H1 (cell line): Measurements from ENCODE around the gene YEATS4. TPM values are rescaled to one million over a fixed set of nuclear protein-coding genes. Genes with fewer than 3 reads are reported as not detected.

Experiments
- CTCF ChIA-PET: fragments of 300-600 bp; sonication (Branson Sonifier 250); formaldehyde crosslinking; loops from one replicate; lab custom pipeline; 2021; ENCODE audit not compliant: partially characterized antibody; lab: Charles Lee
- POLR2A ChIA-PET: fragments of 300-600 bp; sonication (Branson Sonifier 250); formaldehyde crosslinking; loops from one replicate; lab custom pipeline; 2021; ENCODE audit warnings: inconsistent platforms; ENCODE audit not compliant: partially characterized antibody; lab: Charles Lee
- DNase-seq, 2 experiments: peaks; one replicate each; pipeline versions ENCODE4 v3.0.0 to v3.0.0-alpha.2; 2010 to 2022; ENCODE audit warnings: low spot score in 2 of 2, low read depth in 1 of 2, mixed read lengths in 1 of 2
- FAIRE-seq: peaks from 2 replicates; lab custom pipeline; 2011; peaks lifted over from hg19 to GRCh38; lab: Jason Lieb, UNC
- H2AFZ ChIP-seq: 2 replicates; pipeline ENCODE4 v1.8.1; 2012; ENCODE audit warnings: low read length, inconsistent platforms
- H2AK5ac ChIP-seq: 2 replicates; pipeline ENCODE4 v1.6.1; 2013; ENCODE audit warnings: low read depth, low read length
- H2BK120ac ChIP-seq: replicated peaks from 2 replicates; pipeline ENCODE3; 2013; ENCODE audit warnings: low read depth, low read length, inconsistent platforms
- H2BK12ac ChIP-seq: 2 replicates; pipeline ENCODE4 v1.6.1; 2013; ENCODE audit warnings: low read depth, low read length
- H2BK15ac ChIP-seq: 2 replicates; pipeline ENCODE4 v1.6.1; 2013; ENCODE audit warnings: low read length
- H2BK20ac ChIP-seq: 2 replicates; pipeline ENCODE4 v1.6.1; 2013; ENCODE audit warnings: low read length
- H2BK5ac ChIP-seq: 2 replicates; pipeline ENCODE4 v1.6.1; 2013; ENCODE audit warnings: low read depth, low read length
- H3K14ac ChIP-seq: 2 replicates; pipeline ENCODE4 v1.6.1; 2013; ENCODE audit warnings: inconsistent platforms; ENCODE audit not compliant: insufficient read length
- H3K18ac ChIP-seq: 2 replicates; pipeline ENCODE4 v1.6.1; 2013; ENCODE audit warnings: low read length; ENCODE audit errors: extremely low read depth
- H3K23ac ChIP-seq: 2 replicates; pipeline ENCODE4 v1.6.1; 2013; ENCODE audit warnings: inconsistent platforms; ENCODE audit not compliant: insufficient read length
- H3K23me2 ChIP-seq: 2 replicates; pipeline ENCODE4 v1.6.1; 2013; ENCODE audit warnings: low read depth, low read length
- H3K27ac ChIP-seq: 2 replicates; pipeline ENCODE4 v1.6.1; 2011; ENCODE audit warnings: low read depth, low read length, inconsistent platforms
- H3K27me3 ChIP-seq, 4 experiments: replicated peaks in 1 of 4; 1 replicate in 1 of 4; 2 replicates in 3 of 4; pipeline versions ENCODE4 v1.6.1 to v1.8.1; 2011 to 2013; ENCODE audit warnings: low read length in 3 of 4, mild to moderate bottlenecking in 3 of 4, inconsistent platforms in 2 of 4, mixed read lengths in 2 of 4, moderate library complexity in 1 of 4; ENCODE audit not compliant: control insufficient read depth in 3 of 4, insufficient read depth in 3 of 4; ENCODE audit errors: extremely low read depth in 1 of 4
- H3K36me3 ChIP-seq, 4 experiments: 2 replicates each; pipeline versions ENCODE4 v1.6.1 to v1.8.1; 2011 to 2013; ENCODE audit warnings: mild to moderate bottlenecking in 4 of 4, low read length in 3 of 4, moderate library complexity in 2 of 4, control low read depth in 1 of 4, inconsistent platforms in 1 of 4; ENCODE audit not compliant: insufficient read depth in 4 of 4, control insufficient read depth in 2 of 4
- H3K4ac ChIP-seq: replicated peaks from 2 replicates; pipeline ENCODE3; 2013; ENCODE audit warnings: low read length, low read depth, mixed read lengths, inconsistent platforms; ENCODE audit not compliant: insufficient read length
- H3K4me1 ChIP-seq, 4 experiments: replicated peaks in 1 of 4; 1 replicate in 1 of 4; 2 replicates in 3 of 4; pipeline versions ENCODE4 v1.6.1 to v1.8.1; 2011 to 2013; ENCODE audit warnings: low read length in 3 of 4, inconsistent platforms in 2 of 4, mixed read lengths in 1 of 4; ENCODE audit not compliant: insufficient read depth in 4 of 4, control insufficient read depth in 3 of 4
- H3K4me2 ChIP-seq, 2 experiments: 2 replicates each; pipeline versions ENCODE4 v1.6.1 to v1.8.1; 2011 to 2013; ENCODE audit warnings: low read depth in 2 of 2, low read length in 2 of 2, control low read depth in 1 of 2, inconsistent platforms in 1 of 2, mild to moderate bottlenecking in 1 of 2; ENCODE audit not compliant: insufficient read depth in 1 of 2
- H3K4me3 ChIP-seq, 4 experiments: fragments of 200-600, 300-600 bp in 1 of 4; sonication (generic), shearing (Covaris generic), sonication (Bioruptor Twin) in 1 of 4; 2 replicates each; pipeline versions ENCODE4 v1.5.1 to v1.8.1; 2011 to 2016; ENCODE audit warnings: low read length in 4 of 4, low read depth in 3 of 4, control low read depth in 2 of 4, inconsistent platforms in 2 of 4, mild to moderate bottlenecking in 2 of 4, mixed read lengths in 1 of 4, moderate library complexity in 1 of 4; ENCODE audit not compliant: insufficient read depth in 2 of 4; ENCODE audit errors: extremely low read depth in 1 of 4
- H3K56ac ChIP-seq: replicated peaks from 2 replicates; pipeline ENCODE3; 2013; ENCODE audit warnings: low read depth, mild to moderate bottlenecking, mixed read lengths, low read length, inconsistent platforms; ENCODE audit not compliant: insufficient read length
- H3K79me1 ChIP-seq: 2 replicates; pipeline ENCODE4 v1.6.1; 2013; ENCODE audit warnings: low read depth, low read length, control low read depth
- H3K79me2 ChIP-seq, 2 experiments: 2 replicates each; pipeline versions ENCODE4 v1.6.1 to v1.8.1; 2012 to 2013; ENCODE audit warnings: low read length in 2 of 2, mild to moderate bottlenecking in 2 of 2, inconsistent platforms in 1 of 2; ENCODE audit not compliant: insufficient read depth in 2 of 2, control insufficient read depth in 1 of 2
- H3K9ac ChIP-seq, 4 experiments: replicated peaks in 1 of 4; 1 replicate in 1 of 4; 2 replicates in 3 of 4; pipeline versions ENCODE4 v1.6.1 to v1.8.1; 2011 to 2013; ENCODE audit warnings: low read depth in 3 of 4, low read length in 3 of 4, control low read depth in 2 of 4, mild to moderate bottlenecking in 2 of 4, moderate library complexity in 2 of 4, inconsistent platforms in 1 of 4; ENCODE audit errors: extremely low read depth in 1 of 4
- H3K9me3 ChIP-seq, 2 experiments: 2 replicates each; pipeline versions ENCODE4 v1.6.1 to v1.8.1; 2012 to 2013; ENCODE audit warnings: mild to moderate bottlenecking in 2 of 2, moderate library complexity in 2 of 2, control low read depth in 1 of 2, inconsistent platforms in 1 of 2, low read depth in 1 of 2, low read length in 1 of 2, mixed read lengths in 1 of 2; ENCODE audit not compliant: insufficient read depth in 2 of 2
- H4K20me1 ChIP-seq, 2 experiments: replicated peaks in 1 of 2; 2 replicates each; pipeline versions ENCODE3 to v1.8.1; 2011 to 2013; ENCODE audit warnings: inconsistent platforms in 2 of 2, low read length in 2 of 2, mild to moderate bottlenecking in 1 of 2; ENCODE audit not compliant: insufficient read depth in 2 of 2, control insufficient read depth in 1 of 2
- H4K5ac ChIP-seq: 2 replicates; pipeline ENCODE4 v1.6.1; 2013; ENCODE audit warnings: low read length, low read depth, mixed read lengths, inconsistent platforms; ENCODE audit not compliant: insufficient read length
- H4K8ac ChIP-seq: 2 replicates; pipeline ENCODE4 v1.8.0; 2013; ENCODE audit warnings: mild to moderate bottlenecking, moderate library complexity, low read length, inconsistent platforms; ENCODE audit not compliant: insufficient read depth; ENCODE audit errors: extremely low read depth
- H4K91ac ChIP-seq: replicated peaks from 2 replicates; pipeline ENCODE3; 2013; ENCODE audit warnings: low read length, mixed read lengths, inconsistent platforms; ENCODE audit not compliant: insufficient read length
- CBX5 ChIP-seq: fragments of 300-800, 300-1000 bp; sonication (generic); IDR thresholded peaks from 2 replicates; pipeline ENCODE4 v1.7.1; 2016; ENCODE audit warnings: antibody characterized with exemption, low read length, low read depth
- CBX8 ChIP-seq: fragments of 300-800, 300-1000 bp; sonication (generic); IDR thresholded peaks from 2 replicates; pipeline ENCODE4 v1.7.1; 2016; ENCODE audit warnings: low read depth, low read length, borderline replicate concordance
- FOSL1 ChIP-seq: IDR thresholded peaks from 2 replicates; pipeline ENCODE4 v1.6.1; 2011; ENCODE audit warnings: mild to moderate bottlenecking, low read depth, low read length, moderate library complexity; ENCODE audit not compliant: insufficient read depth
- GABPA ChIP-seq: IDR thresholded peaks from 2 replicates; pipeline ENCODE4 v1.6.1; 2011; ENCODE audit warnings: mild to moderate bottlenecking, low read length, moderate library complexity, borderline replicate concordance; ENCODE audit not compliant: insufficient read depth
- NANOG ChIP-seq: IDR thresholded peaks from 2 replicates; pipeline ENCODE4 v1.6.1; 2011; ENCODE audit warnings: low read length, low read depth, mild to moderate bottlenecking, inconsistent platforms; ENCODE audit not compliant: insufficient read depth, poor library complexity, severe bottlenecking
- RBBP5 ChIP-seq: IDR thresholded peaks from 2 replicates; pipeline ENCODE4 v1.7.1; 2012; ENCODE audit warnings: low read depth, mild to moderate bottlenecking, inconsistent platforms, low read length, moderate library complexity, borderline replicate concordance
- TAF1 ChIP-seq: IDR thresholded peaks from 2 replicates; pipeline ENCODE4 v1.6.1; 2011; ENCODE audit warnings: mild to moderate bottlenecking, low read depth, low read length
- TAF7 ChIP-seq: optimal IDR thresholded peaks from 2 replicates; pipeline ENCODE3; 2011; ENCODE audit warnings: low read depth, mild to moderate bottlenecking, inconsistent platforms, low read length, moderate library complexity, borderline replicate concordance
- TEAD4 ChIP-seq: IDR thresholded peaks from 2 replicates; pipeline ENCODE4 v1.6.1; 2012; ENCODE audit warnings: low read depth, low read length, inconsistent platforms, mixed read lengths
- WGBS, 2 experiments: shearing (Covaris generic) in 1 of 2; methylation state at CpG; one replicate each; pipeline versions ENCODE4 v1.1.6 to v1.1.7; 2013 to 2015; ENCODE audit warnings: low lambda C conversion rate in 2 of 2, mixed read lengths in 2 of 2, inconsistent platforms in 1 of 2, low coverage in 1 of 2, missing lambda C conversion rate in 1 of 2; ENCODE audit not compliant: insufficient replicate concordance in 2 of 2, insufficient coverage in 1 of 2, insufficient read length in 1 of 2; ENCODE audit errors: extremely low coverage in 1 of 2, missing lambda C conversion rate in 1 of 2; 5-methylcytosine and 5-hydroxymethylcytosine counted together
- polyA plus RNA-seq, 7 experiments: library from polyadenylated mRNA; depleted of rRNA in 3 of 7; stranded (reverse) in 5 of 7; unstranded in 2 of 7; fragments of >200 nt in 5 of 7; fragments of 200-250 nt in 2 of 7; gene quantifications; 1 replicate in 5 of 7; 2 replicates in 1 of 7; 4 replicates in 1 of 7; pipeline versions ENCODE4 v1.2.1 to v1.2.3, GENCODE V29; 2011 to 2013; ENCODE audit warnings: missing spikeins in 2 of 7, mixed read lengths in 2 of 7
- total RNA-seq: library from RNA; stranded (reverse); fragmentation: NEBNext Ultra II Directional; extraction: Animal tissue kit (Norgen Biotek cat#: 25700); gene quantifications from 2 replicates; pipeline ENCODE4 v1.2.1, GENCODE V29; 2021
- TF ChIP-seq, protein P1 (sequence below): IDR thresholded peaks from 2 replicates; pipeline ENCODE4 v1.6.1; 2012; ENCODE audit warnings: inconsistent platforms
- TF ChIP-seq, protein P2 (sequence below): IDR thresholded peaks from 2 replicates; pipeline ENCODE4 v1.6.1; 2012; ENCODE audit warnings: inconsistent platforms

The YEATS4 gene
- total and polyA plus RNA-seq, 2 of the 8 experiments (the other 6 are each of a cell fraction or from before 2014, with no cell fraction given), result 25.7 to 32.5 TPM

DNA sequence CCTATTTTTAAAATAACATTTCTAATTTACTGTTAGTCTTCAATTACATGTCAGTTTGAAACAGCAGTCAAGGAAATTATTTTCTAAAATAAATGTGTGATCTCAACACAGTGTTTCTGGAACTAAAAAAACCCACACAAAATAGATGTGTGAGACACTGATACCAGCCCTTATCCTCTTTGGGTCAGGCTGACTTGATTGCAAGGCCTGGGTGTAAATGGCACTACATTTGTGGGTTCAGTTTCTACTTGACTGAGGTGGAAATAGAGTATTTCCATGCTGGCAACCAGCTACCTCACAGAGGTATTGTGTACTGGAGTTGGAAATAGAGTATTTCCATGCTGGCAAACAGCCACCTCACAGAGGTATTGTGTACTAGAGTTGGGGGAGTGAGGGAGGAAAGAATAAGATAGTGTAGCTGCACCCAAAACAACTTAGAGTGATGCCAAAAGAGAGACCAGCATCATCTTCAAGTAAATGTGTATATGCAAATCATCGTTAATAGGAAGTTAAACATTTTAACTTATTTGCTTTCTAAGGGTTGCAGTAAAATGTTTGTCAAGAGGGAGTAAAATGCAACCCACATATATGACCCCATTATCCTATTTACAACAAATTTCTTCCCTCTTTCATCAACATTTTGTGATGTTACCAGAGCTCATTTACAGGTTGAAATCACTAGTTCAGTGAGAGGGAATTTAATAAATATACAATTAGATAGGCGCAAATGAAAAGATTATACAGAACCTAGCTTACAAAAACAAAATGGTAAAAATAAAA is 22.0 kb upstream of the YEATS4 start:
- no peak overlapping the region for H3K4ac ChIP-seq
- no peak overlapping the region for H3K14ac ChIP-seq
- ChIA-PET CTCF (interaction anchor here (1.0 to 1.4 kb wide), 3 partner anchors 12 to 293 kb away, joined by 3 to 5 read pairs (median 4); no protein-coding TSS in a partner anchor), POLR2A (interaction anchor here (0.9 kb wide), 1 partner anchor 11 kb away, joined by 3 read pairs; the partner anchor contains the start of gene LYZ)
- no peak overlapping the region for H2BK120ac ChIP-seq
- FAIRE-seq (no peak), DNase-seq (no peak)
- H3K79me1 ChIP-seq, result no peaks in the 10 kb centered on the region
- no peak overlapping the region for H3K4me3 ChIP-seq
- H2BK20ac ChIP-seq, result no peak overlapping the region
- H3K79me2 ChIP-seq, result no peaks in the 10 kb centered on the region
- H2BK5ac ChIP-seq, result no peak overlapping the region
- 97% methylated on average over 2 of the region's 2 CpGs; no CpG with 5 or more reads in 1 of the 2 experiments for WGBS, 2 experiments
- no peaks in the 10 kb centered on the region for H3K23me2 ChIP-seq
- H4K8ac ChIP-seq, result no peak overlapping the region
- no peak overlapping the region for H3K9ac ChIP-seq
- H3K4me2 ChIP-seq, result no peak overlapping the region
- no peak overlapping the region for H4K91ac ChIP-seq
- no peaks in the 10 kb centered on the region for H3K4me1 ChIP-seq
- H3K27ac ChIP-seq, result no peak overlapping the region
- H3K18ac ChIP-seq, result no peak overlapping the region
- H3K27me3 ChIP-seq, result no peaks in the 10 kb centered on the region
- no peaks in the 10 kb centered on the region for H3K36me3 ChIP-seq
- H3K56ac ChIP-seq, result no peak overlapping the region
- H2BK15ac ChIP-seq, result no peak overlapping the region
- H2AFZ ChIP-seq, result no peak overlapping the region
- no peaks in the 10 kb centered on the region for H3K9me3 ChIP-seq
- no peak overlapping the region for H2BK12ac ChIP-seq
- no peak overlapping the region for H4K5ac ChIP-seq
- H3K23ac ChIP-seq, result no peak overlapping the region
- no peaks in the 10 kb centered on the region for H4K20me1 ChIP-seq
- no peak overlapping the region for H2AK5ac ChIP-seq
- TF ChIP-seq CBX5 (no peak), TAF7 (no peak), TEAD4 (no peak), NANOG (no peak), TAF1 (no peak), GABPA (no peak), RBBP5 (no peak), CBX8 (no peak), FOSL1 (no peak)
- TF ChIP-seq, protein P1, sequence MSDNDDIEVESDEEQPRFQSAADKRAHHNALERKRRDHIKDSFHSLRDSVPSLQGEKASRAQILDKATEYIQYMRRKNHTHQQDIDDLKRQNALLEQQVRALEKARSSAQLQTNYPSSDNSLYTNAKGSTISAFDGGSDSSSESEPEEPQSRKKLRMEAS, result no peak
- TF ChIP-seq, protein P2, sequence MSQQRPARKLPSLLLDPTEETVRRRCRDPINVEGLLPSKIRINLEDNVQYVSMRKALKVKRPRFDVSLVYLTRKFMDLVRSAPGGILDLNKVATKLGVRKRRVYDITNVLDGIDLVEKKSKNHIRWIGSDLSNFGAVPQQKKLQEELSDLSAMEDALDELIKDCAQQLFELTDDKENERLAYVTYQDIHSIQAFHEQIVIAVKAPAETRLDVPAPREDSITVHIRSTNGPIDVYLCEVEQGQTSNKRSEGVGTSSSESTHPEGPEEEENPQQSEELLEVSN, result no peak
